ENCODE data around the gene PRSS36. TPM values are rescaled to one million over a fixed set of nuclear protein-coding genes. Genes with fewer than 3 reads are reported as not detected.
"Not testable (repeated sequence)": the region's sequence is repeated elsewhere in the genome, so short reads cannot be mapped to it uniquely, and the experiment has no call there.

PRSS36 gene
- total RNA-seq, 1 donor from 2014 or later: 1.5 TPM

DNA sequence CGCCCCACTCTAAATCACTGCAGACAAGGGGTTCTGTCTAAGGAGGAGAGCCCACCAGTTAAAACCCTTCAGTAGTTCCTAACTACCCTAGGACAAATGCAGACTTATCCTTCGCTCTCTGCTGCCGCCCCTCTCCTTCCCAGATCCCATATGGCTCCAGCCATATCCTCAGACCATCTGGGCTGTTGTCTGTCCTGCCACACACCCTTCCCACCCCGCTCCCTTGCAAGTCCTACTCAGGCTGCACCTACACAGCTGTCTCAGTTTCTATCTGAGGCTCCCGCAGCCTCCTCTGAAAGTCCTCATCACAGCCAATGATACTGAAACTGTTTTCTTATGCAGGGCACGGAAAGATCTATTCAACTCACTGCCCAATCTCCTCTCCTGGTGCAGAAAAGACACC is 42.4 kb downstream of the PRSS36 start:
- no peak for DNase-seq (ENCODE audit: low spot score)
- no peak for ATAC-seq

DNA sequence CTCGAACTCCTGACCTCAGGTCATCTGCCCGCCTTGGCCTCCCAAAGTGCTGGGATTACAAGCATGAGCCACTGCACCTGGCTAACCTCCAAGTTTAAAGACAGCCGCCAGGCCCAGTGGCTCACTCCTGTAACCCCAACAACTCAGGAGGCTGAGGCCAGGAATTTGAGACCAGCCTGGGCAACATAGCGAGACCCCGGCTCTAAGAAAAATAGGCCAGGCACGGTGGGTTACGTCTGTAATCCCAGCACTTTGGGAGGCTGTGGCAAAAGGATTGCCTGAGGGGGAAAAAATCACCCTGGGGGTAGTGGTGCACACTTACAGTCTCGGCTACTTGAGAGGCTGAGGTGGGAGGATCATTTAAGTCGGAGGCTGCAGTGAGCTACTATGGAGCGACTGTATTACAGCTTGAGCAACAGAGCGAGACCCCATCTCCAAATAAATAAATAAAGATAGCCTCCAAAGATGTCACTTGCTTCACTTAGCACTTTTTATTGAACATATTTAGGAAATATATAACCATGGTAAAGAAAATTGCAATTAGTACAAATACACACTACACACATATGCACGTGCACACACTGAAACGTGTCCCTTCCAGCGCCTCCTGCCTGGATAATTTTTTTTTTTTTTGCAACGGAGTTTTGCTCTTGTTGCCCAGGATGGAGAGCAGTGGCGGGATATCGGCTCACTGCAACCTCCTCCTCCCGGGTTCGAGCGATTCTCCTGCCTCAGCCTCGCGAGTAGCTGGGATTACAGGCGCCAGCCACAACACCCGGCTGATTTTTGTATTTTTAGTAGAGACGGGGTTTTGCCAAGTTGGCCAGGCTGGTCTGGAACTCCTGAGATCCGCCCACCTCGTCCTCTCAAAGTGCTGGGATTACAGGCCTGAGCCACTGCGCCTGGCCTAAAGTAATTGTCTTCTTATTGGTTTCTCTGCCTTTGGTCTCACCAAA is 43.1 kb downstream of the PRSS36 start:
- DNase-seq (ENCODE audit: low spot score) (no peak), ATAC-seq (no peak)

DNA sequence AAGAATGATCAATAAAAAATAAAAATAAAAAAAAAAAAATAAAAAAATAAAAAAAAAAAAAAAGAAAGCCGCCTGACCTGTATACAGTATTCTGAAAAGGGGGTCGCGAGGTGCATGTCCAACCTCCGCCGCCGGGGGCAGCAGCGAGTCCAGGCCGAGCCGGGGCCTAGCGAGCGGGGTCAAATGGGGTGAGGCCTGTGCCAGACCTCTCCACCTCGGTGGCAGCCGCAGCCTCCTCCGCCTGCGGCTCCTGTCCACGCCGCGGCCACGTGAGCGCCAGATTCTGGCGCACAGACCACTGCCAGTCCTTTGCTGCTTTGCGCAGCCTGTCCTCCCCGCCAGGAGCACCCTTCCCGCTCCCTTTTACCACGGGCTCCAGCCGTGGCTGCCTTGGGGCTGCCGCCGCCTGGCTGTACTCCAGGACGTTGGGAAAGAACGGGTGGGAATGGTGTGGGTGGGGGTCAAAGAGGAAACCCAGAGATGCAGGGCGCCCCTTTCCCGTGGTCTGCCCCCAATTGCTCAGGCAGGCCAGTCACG is 44.1 kb downstream of the PRSS36 start:
- peak; percentile 97 for DNase-seq (ENCODE audit: low spot score)
- ATAC-seq: peak; percentile 90

DNA sequence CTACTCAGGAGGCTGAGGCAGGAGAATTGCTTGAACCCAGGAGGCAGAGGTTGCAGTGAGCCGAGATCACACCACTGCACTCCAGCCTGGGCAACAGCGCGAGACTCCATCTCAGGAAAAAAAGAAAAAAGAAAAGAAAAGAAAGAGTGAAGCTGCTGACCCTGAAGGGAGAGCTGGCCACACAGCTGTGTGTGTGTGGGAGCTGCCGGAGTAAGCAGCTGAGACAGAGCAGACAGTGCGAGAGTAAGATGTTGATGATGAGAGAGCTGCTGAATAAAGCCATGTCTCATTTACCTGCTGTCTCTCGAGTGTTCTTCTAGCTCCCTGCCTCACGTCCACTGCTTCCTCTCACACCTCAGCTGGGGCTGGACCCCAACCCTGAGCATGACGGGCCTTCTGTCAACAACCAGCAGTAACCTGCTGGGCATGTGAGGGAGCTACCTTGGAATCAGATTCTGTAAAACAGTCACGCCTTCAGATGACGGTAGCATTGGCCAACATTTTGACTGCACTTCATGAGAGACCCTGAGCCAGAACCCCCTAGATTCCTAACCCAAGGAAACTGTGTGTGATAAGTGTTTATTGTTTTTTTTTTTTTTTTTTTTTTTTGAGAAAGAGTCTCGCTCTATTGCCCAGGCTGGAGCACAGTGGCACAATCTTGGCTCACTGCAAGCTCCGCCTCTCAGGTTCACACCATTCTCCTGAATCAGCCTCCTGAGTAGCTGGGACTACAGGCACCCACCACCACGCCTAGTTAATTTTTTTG is 48.8 kb downstream of the PRSS36 start:
- DNase-seq (ENCODE audit: low spot score); ATAC-seq: not testable (repeated sequence)

DNA sequence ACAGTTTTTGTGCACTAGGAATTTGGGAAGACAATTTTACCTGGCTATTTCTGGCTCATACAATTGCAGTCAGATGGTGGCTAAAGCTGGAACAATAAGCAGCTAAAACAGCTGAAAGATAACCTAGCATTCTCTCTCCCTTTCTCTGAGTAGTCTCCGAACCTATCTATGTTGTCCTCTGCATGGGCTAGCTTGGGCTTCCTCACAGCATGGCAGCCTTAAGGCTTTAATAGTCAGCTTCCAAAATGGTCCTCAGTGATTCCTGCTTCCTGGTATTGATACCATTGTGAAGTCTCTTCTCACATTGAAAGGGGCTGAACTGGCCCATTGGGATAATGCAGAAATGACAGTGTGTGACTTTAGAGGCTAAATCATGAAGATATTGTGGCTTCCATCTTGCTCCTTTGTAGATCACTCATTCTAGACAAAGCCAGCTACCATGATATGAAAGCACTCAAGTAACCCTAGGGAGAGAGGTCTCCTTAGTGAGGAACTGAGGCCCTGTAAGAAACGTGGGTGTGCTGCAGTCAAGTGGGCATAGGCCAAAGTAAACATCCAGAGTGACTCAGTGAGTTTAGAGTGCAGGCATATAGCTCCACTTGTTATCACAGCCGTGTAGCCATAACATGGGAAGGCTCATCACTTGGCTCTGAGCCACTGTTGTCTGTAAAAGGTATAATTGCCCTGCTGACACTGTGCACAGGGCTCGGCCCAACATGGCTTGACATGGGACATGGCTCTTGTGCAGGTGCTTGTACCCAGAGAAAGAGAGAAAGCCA is 49.8 kb downstream of the PRSS36 start:
- ATAC-seq: no peak
- DNase-seq (ENCODE audit: low spot score): no peak

DNA sequence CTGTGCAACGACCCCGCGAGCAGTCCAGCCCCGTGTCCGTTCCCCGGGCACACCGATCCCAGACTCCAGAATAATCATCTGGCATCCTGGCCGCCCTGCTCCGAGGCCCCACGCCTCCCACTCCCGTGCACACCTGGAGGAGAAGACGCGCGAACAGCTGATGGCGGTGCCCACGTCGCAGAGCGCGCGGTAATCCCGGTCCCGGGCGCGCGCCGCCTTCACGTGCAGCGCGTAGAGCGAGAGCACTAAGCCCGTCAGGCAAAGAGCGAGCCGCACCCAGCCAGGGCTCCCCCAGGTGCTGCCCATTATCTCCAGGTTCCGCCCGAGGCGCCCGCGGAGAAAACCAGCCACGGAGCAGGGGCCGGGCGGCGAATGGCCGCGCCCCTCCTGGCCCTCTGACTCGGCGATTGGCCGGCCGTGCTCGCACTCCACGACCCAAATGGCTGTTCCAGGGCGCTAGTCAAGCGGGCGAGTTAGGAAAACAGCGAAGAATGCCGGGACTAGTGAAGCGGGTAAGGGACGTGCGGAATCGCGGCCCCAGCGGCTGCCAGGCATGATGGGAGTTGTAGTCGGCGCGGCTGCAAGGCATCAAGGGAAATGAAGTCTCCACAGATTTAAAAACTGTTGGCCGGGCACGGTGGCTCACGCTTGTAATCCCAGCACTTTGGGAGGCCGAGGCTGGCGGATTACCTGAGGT is 55.3 kb downstream of the PRSS36 start, which contains the start of gene VKORC1:
VKORC1 (minus strand) TSS at position 374 of the 697 bp plus-strand sequence; CDS start at position 306, 68 bp downstream.
- ATAC-seq (peak; percentile 91), DNase-seq (ENCODE audit: low spot score) (peak; percentile 98)

DNA sequence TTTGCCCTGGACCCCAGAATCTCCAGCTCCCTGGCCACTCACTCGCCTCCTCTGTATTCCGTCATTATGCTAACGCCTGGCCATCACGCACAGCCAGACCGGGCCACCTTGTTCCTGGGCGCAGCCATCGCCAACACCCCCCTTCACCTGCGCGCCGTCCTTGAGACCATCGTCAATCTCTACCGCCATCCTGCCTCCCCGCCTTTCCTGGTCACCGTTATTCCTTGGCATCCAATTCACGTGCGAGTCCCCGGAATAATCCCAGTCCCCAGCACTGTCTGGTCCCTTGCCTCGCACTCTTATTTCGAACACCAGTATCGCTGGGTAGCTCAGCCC is 55.8 kb downstream of the PRSS36 start:
- peak; percentile 19 for ATAC-seq
- no peak for DNase-seq (ENCODE audit: low spot score)

DNA sequence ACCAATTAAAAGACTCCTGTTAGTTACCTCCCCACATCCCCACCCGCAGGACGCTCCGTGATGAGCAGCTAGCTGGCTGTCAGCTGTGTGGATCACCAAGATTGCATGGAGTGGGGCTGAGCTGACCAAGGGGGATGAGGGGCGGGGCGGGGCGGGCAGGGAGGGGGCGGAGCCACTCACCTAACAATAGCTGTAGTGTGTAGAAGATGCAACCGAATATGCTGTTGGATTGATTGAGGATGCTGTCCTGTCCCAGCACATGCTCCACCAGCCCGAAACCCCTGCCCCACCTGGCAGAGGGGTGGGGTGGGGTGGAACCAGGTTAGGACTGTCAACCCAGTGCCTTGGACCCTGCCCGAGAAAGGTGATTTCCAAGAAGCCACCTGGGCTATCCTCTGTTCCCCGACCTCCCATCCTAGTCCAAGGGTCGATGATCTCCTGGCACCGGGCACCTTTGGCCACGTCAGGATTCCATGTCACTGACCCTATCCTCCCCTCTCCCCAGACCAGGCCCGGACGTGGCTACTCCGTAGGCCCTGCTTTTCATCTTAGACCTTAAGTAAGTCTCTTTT is 56.6 kb downstream of the PRSS36 start:
- DNase-seq (ENCODE audit: low spot score) (peak; percentile 78), ATAC-seq (peak; percentile 57)

DNA sequence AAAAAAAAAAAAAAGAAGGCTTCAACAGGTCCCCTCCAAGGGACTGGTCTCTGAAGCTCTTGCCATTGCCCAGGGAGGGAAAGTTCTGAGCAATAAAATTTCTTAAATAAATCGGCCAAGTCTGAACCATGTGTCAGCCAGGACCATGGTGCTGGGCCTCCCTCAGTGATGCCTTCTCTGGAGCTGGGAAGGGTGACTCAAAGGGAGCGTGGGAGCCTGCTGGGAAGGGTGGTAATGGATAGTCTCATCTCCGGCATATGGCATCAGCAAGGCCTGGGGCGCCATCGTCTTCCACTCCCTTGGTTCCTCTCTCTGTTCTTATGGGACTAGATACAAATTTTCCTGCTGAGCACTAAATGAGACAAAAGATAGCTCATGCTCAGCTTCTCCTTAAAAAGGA is 57.5 kb downstream of the PRSS36 start:
- no peak for ATAC-seq

DNA sequence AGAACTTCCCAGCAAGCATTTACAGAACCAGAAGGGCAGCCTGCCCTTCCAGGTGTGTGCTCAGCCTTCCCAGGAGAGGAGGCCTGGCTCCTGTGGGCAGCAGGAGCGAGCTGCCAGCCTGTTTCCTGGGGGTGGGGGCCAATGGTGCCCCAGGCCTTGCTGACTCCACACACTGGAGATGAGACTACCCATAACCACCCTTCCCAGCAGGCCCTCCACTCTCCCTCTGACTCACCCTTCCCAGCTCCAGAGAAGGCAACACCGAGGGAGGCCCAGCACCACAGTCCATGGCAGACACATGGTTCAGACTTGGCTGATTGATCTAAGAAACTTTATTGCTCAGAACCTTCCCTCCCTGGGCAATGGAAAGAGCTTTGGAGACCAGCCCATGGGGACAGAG is 59.3 kb downstream of the PRSS36 start:
- no peak for ATAC-seq
- DNase-seq (ENCODE audit: low spot score): no peak

More for the DNA sequence above, 57.5 kb downstream of the PRSS36 start:
- no peak for DNase-seq (ENCODE audit: low spot score)

DNA sequence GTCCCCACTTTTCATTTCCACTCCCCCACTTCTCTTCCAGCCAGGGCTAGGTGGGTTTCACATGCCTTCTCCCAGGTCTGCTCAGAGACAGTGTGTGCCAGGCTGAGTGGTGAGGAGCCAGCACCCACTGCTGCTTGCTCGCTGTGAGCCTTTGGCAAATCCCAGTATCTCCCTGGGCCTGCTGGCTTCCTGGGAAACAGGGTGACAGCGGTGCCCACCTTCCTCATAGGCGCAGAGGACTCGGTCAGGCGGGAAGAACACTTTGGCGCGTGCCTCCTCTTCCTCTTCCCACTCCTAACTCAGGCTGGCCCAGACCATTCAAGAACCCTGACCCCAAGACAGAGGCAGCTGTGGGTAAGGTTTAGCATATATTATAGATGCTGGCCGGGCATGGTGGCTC is 60.7 kb downstream of the PRSS36 start:
- no peak for ATAC-seq
- no peak for DNase-seq (ENCODE audit: low spot score)

Other genes with a start within 250 kb of the PRSS36 start
- gene FBXL19, start 226.5 kb downstream of the PRSS36 start, total RNA-seq: 3.6 TPM
- 51.3 TPM for gene ORAI3, start 201.0 kb downstream of the PRSS36 start, total RNA-seq
- 8.2 TPM for gene SETD1A, start 192.3 kb downstream of the PRSS36 start, total RNA-seq
- gene HSD3B7, start 164.9 kb downstream of the PRSS36 start, total RNA-seq: 71.5 TPM
- 4.2 TPM for gene STX1B, start 139.4 kb downstream of the PRSS36 start, total RNA-seq
- 24.6 TPM for gene STX4, start 116.5 kb downstream of the PRSS36 start, total RNA-seq
- gene ZNF668, start 75.8 kb downstream of the PRSS36 start, total RNA-seq: 3.6 TPM
- 6.7 TPM for gene ZNF646, start 75.6 kb downstream of the PRSS36 start, total RNA-seq
- 4.4 TPM for gene PRSS53, start 61.1 kb downstream of the PRSS36 start, total RNA-seq
- gene VKORC1, start 55.3 kb downstream of the PRSS36 start, total RNA-seq: 101 TPM
- 42.7 TPM for gene BCKDK, start 41.7 kb downstream of the PRSS36 start, total RNA-seq
- 27.0 TPM for gene KAT8, start 32.4 kb downstream of the PRSS36 start, total RNA-seq
- gene PRSS8, start 14.3 kb downstream of the PRSS36 start, total RNA-seq: 14.5 TPM
- 43.5 TPM for gene FUS, start 30.1 kb upstream of the PRSS36 start, total RNA-seq
- gene PYCARD, start 52.7 kb upstream of the PRSS36 start, total RNA-seq: 5.9 TPM
- gene TRIM72, start 64.1 kb upstream of the PRSS36 start, total RNA-seq: not detected
- gene PYDC1, start 67.1 kb upstream of the PRSS36 start, total RNA-seq: not detected
- 4.3 TPM for gene ITGAM, start 109.9 kb upstream of the PRSS36 start, total RNA-seq
- gene ITGAX, start 205.1 kb upstream of the PRSS36 start, total RNA-seq: 1.8 TPM
- 0.70 TPM for gene ITGAD, start 243.3 kb upstream of the PRSS36 start, total RNA-seq